Coronary artery (tissue), 2 donors: Measurements from ENCODE around the gene TTC28.
"Not testable (repeated sequence)": the region's sequence is repeated elsewhere in the genome, so short reads cannot be mapped to it uniquely, and the experiment has no call there.

Source experiments
- DNase-seq: peaks from one replicate; pipeline ENCODE4 v3.0.0-alpha.2; 2017; ENCODE audit warnings: low spot score
- H3K27ac ChIP-seq, 2 donors: fragments of 200-600 bp; sonication (generic); one replicate each; pipeline ENCODE4 v1.5.1; 2016 to 2019
- H3K4me3 ChIP-seq: fragments of 200-600 bp; sonication (generic); 2 replicates; pipeline ENCODE4 v1.5.1; 2016; ENCODE audit warnings: mild to moderate bottlenecking, moderate library complexity
- TF ChIP-seq, protein P1 (sequence below): fragments of 200-600 bp; sonication (generic); IDR thresholded peaks from one replicate; pipeline ENCODE4 v1.5.1; 2019; ENCODE audit warnings: antibody characterized with exemption

The TTC28 gene

DNA sequence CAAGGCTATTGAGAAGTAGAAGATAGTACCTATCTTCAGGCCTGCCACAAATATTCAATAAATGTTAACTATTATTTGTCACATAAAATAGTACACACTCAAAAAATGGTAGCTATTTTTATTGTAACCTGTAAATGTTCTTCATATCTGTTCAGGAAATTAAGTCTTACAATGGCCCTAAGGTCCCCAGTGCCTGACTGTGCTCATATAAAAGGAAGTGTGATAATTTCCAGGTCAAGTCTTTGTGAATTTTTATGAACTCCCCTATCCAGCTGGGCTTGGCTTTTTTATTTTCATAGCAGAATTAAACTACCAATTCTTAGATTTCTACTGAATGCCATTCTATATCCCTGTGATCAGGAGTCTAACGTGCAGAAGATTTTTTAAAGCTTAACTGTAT lies 476.4 kb downstream of the TTC28 start:
- no peak overlapping the region for H3K4me3 ChIP-seq
- no peak for DNase-seq
- TF ChIP-seq, protein P1, sequence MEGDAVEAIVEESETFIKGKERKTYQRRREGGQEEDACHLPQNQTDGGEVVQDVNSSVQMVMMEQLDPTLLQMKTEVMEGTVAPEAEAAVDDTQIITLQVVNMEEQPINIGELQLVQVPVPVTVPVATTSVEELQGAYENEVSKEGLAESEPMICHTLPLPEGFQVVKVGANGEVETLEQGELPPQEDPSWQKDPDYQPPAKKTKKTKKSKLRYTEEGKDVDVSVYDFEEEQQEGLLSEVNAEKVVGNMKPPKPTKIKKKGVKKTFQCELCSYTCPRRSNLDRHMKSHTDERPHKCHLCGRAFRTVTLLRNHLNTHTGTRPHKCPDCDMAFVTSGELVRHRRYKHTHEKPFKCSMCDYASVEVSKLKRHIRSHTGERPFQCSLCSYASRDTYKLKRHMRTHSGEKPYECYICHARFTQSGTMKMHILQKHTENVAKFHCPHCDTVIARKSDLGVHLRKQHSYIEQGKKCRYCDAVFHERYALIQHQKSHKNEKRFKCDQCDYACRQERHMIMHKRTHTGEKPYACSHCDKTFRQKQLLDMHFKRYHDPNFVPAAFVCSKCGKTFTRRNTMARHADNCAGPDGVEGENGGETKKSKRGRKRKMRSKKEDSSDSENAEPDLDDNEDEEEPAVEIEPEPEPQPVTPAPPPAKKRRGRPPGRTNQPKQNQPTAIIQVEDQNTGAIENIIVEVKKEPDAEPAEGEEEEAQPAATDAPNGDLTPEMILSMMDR, result no peak
- no peak overlapping the region for H3K27ac ChIP-seq

DNA sequence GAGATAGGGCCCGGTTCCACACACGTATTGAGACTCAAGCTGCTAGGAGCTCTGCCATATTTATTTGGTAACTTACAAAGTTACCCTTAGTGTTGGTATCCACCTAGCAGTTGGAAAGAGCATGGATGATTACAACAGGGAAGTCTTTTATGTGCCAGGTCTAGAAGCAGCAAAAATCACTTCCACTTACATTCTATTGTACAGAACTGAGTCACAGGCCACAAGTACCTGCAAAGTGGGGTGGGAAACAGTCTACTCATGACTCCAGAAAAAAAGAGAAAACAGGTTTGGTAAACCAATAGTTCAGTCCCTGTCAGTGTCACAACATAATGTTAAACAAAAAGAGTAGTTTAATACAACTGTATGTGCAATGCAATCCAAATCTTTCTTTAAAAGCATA lies 480.9 kb downstream of the TTC28 start:
- Histone ChIP-seq H3K27ac (no peak overlapping the region), H3K4me3 (no peak overlapping the region)
- TF ChIP-seq, protein P1, result no peak
- no peak for DNase-seq

DNA sequence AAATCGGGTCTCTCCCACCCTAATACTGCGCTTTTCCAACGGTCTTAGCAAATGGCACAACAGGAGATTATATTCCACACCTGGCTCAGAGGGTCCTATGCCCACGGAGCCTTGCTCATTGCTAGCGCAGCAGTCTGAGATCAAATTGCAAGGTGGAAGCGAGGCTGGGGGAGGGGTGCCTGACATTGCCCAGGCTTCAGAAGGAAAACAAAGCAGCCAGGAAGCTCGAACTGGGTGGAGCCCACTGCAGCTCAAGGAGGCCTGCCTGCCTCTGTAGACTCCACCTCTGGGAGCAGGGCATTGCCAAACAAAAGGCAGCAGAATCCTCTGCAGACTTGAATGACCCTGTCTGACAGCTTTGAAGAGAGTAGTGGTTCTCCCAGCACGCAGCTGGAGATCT lies 488.1 kb downstream of the TTC28 start:
- H3K4me3 ChIP-seq, DNase-seq, H3K27ac ChIP-seq: not testable (repeated sequence)

DNA sequence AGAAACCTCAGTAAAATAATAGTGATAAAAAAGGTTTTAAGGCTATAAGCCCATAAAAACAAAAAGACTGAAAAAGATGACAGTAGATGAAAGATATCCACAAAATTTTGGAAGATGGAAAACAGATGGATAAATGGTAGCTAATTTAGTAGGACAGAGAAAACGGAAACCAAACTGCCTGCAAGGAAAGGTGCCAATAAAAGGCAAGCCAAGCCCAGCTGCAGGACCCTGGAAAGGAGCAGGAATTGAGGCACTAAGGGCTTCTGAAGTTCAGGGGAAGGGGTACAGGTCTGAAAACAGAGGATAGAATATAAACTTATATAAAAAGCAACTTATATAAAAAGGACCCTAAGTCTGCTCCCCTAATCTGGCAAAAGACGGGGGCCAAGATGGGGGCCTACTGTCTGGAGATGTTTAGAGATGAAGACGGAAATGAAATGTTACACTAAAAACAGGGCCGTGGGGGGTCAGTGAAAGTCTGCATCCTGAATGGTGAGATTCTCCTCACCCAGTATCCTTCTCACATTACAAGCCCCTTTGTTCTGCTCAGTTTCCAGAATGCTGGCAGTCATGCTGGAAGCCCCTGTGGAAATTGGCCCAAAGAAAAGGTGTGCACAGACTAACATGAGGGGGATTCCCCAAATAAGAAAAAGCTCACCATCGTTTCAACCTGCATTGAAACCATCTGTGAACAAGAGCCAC lies 491.3 kb downstream of the TTC28 start:
- no peak overlapping the region for H3K4me3 ChIP-seq
- no peak for DNase-seq
- no peak overlapping the region for H3K27ac ChIP-seq
- TF ChIP-seq, protein P1, result no peak

DNA sequence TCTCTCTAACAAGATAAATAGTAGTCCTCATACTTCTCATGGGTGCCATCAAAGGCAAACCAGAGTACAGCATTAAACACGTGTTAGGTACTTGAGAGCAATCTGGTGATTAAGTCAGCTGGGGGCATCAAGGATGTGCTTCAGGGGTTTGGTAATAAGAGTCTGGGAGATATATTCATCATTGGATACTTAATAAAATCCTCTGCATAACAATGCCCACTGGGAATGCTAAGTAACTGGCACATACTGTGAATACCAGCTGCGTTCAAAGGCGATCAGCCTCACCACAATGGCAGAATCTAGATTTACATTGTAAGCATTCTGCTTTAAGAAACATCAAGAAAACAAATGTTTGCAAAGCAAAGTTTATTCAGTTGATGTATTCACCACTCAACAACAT lies 492.0 kb downstream of the TTC28 start:
- DNase-seq, result no peak
- Histone ChIP-seq H3K4me3 (no peak overlapping the region), H3K27ac (no peak overlapping the region)
- TF ChIP-seq, protein P1, result no peak

DNA sequence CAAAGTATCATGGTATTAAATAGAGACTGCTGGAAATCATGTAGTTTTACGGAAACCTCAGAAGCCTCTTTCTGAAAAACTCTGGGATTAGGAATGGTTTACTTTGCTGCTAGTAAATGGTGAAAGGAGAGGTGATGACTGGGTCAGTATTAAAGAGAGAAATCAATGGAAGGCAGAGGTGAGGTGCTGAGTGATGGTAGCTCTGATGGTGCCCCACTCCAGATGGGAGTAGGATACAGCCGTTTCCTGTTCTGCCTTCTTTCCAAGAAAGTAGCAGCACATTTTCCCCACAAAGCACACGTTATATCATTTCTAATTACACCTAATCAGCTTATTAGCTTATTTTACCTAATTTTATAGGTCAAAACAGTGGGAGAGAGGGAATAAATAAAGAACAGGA lies 493.0 kb downstream of the TTC28 start:
- no peak for DNase-seq
- TF ChIP-seq, protein P1, result no peak
- Histone ChIP-seq H3K27ac (no peak overlapping the region), H3K4me3 (no peak overlapping the region)

DNA sequence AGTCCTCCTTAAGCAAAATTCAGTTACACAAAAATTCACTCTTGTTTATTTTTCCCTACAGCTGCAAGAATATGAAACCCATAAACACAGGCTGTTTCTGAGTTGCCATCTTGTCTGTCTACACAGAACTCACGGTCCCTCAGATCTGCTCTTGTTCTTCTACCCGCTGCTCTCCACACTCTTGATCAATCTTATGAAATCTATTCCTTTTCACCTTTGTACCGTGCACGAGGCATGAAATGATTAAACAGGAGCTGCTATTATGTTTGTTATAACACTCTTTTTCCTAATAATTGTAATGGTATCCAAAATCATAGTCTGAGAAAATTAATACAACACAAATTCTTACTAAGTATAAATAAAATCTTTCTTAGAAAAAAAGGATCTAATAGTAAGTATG lies 494.5 kb downstream of the TTC28 start:
- Histone ChIP-seq H3K27ac (no peak overlapping the region), H3K4me3 (no peak overlapping the region)
- TF ChIP-seq, protein P1, result no peak
- no peak for DNase-seq
